Central memory CD4-positive, alpha-beta T cell (primary cell): ENCODE measurements around the gene ATCAY.
"Not testable (repeated sequence)": the region's sequence is repeated elsewhere in the genome, so short reads cannot be mapped to it uniquely, and the experiment has no call there.

Experiments
- DNase-seq: peaks from one replicate; pipeline ENCODE4 v3.0.0; 2022

The ATCAY gene

DNA sequence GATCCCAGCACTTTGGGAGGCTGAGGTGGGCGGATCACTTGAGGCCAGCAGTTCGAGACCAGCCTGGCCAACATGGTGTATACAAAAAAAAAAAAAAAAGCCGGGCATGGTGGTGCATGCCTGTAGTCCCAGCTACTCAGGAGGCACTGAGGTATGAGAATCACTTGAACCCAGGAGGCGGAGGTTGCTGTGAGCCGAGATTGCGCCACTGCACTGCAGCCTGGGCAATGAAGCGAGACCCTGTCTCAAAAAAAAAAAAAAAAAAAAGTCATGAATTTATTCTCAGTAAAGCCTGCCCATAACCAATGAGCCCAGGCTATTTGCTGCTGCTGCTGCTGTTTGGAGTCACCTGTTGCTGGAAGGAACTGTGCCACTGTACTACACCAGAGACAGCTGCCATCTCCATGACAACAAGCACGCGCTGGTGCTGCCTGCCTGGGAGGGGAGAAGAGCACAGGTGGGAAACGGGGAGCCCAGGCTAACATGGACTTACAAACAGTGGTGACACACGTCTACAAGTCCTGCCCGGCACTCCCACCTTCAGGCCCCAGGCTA lies 23.0 kb upstream of the ATCAY start:
- DNase-seq: no peak

- no peak for DNase-seq
Measured at GRCh38 chr19:3860499-3860898, 20.0 kb upstream of the ATCAY start.

DNA sequence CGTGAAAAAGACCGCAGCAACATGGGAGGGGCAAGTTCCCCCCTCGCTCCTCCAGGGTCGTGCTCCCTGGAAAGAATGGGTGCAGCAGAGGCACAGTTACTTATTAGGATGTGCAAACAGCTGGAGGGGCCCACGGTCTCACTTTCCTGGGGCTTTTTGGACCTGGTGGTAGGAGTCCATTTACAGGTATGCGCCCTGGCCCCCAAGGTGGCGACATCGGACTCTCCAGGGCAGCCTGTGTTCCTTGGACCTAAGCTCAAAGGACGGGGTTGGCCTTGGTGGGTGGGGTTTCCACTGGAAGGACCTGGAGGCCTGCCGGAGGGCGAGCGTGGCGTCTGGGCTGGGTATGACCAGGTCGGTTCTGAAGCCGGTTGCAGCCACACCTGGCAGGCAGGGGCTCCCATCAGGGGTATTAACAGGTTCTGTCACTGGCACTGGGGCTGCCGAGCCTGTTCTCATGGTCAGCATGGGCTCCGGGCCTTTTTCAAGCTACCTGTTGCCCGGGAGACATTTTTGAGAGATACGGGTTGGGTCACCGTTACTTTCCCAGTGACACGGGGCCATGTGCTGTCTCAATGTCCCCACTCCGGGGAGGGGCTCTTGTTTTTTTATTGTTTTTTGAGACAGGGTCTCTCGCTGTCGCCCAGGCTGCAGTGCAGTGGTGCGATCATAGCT lies 17.5 kb upstream of the ATCAY start:
- DNase-seq: no peak

DNA sequence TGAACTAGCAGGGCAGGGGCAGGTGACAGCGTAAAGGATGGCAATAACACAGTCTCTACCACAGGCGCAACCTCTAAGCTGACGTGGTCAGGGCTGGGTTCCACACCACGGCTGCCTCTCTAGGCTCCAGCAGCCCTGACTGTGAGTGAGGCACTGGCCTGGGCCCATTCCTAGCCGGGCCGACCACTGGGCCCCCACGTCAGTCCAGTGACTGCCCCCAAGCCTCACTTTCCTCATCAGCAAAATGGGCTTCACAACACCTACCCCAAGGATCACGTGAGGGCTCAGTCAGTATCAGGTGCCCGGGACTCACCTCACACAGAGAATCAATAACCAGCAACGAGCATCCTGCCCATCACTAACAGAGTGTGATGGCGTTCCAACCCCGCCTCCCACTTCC lies 16.8 kb upstream of the ATCAY start:
- no peak for DNase-seq

DNA sequence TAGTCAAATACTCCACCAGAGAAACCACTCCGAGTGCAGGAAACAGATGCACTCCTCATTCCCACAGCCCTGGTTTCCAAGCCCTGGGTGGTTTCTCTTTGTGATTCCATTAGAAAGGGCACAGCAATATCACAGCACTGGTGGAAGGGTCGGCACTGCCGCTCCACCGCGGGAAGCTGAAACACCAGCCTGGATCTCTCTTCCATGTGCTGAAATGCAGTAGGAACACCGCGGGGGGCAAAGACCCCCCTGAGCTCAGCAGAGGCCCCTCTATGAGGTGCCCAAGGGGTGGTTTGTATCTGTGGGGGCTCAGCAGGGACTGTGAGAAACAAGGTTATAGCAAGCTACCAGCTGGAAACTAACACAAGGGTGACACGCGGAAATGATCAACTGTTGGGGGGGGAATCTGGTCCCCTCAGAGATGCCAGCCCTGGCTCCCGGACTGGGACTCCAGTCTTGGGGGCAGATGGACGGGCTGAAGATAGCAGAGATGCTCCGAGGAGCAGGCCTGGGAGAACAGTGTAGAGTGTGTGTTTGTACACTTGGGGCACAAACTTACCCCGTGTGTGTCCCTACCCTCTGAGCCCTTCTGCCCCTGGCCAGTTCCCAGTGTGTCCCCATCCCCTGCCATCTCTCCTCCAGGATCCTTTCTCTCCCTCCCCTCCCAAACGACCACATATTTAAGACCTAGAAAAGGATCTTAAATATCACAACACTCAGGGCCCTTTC lies 13.4 kb upstream of the ATCAY start:
- no peak for DNase-seq

- no peak for DNase-seq
Measured at GRCh38 chr19:3867971-3868769, 12.3 kb upstream of the ATCAY start.

- DNase-seq: peak; percentile 4
Measured at GRCh38 chr19:3868770-3869456, 11.6 kb upstream of the ATCAY start, which contains the start of gene ZFR2. Gene ZFR2, minus strand, starts transcription at chr19:3869038. Its CDS starts 21 bp downstream, at chr19:3869017.

- DNase-seq: no peak
Measured at GRCh38 chr19:3873151-3873550, 7.3 kb upstream of the ATCAY start.

DNA sequence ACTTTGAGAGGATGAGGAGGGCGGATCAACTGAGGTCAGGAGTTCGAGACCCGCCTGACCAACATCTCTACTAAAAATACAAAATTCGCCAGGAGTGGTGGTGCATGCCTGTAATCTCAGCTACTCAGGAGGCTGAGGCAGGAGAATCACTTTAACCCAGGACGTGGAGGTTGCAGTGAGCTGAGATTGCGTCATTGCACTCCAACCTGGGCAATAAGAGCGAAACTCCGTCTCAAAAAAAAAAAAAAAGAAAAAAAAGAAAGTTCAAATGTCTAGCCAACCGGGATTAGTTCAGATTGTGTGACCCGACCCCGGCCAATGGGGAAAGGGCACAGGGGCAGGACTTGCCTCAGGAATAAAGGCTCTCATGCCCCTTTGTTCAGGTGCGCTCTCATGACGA lies 5.8 kb upstream of the ATCAY start:
- DNase-seq: not testable (repeated sequence)

GRCh38 chr19:3879656-3880055 lies 829 bp upstream of the ATCAY start:
- no peak for DNase-seq

DNA sequence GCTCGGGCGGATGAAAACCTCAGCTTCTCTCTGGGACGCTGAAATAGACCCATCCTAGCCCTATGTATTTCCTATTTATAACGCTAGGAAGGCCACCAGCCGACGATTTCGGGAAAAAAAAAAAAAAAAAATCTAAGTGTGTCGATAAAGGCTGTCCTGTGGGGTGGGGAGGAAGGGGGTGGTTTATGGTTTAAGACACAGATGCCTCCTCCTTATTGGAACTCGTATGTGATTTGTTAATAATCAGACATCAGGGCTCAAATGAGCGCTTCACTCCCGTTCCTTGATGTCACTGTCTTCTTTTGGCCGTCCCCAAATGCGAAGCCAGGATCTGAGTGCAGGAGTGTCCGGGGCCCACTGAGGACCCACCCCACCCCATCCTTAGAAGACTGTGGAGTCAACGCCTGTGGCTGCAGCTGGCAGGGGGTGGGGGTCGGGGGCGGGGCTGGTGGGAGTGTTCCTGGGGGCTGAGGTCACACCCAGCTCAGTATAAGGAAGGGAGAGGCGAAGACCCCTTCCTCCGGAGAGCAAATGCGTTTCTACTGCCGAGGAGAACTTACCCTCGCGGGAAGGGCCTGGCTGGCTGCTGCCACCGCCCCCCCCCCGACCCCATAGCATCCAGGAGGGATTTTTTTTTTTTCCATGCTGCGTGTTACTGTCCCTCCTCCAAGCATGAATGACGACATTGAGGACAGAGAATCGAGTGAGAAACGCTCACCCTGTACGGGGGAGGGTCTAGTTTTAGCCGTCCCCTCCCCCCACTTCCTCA lies 971 bp downstream of the ATCAY start:
- DNase-seq: no peak

GRCh38 chr19:3882041-3882384 lies 1.5 kb downstream of the ATCAY start:
- no peak for DNase-seq

DNA sequence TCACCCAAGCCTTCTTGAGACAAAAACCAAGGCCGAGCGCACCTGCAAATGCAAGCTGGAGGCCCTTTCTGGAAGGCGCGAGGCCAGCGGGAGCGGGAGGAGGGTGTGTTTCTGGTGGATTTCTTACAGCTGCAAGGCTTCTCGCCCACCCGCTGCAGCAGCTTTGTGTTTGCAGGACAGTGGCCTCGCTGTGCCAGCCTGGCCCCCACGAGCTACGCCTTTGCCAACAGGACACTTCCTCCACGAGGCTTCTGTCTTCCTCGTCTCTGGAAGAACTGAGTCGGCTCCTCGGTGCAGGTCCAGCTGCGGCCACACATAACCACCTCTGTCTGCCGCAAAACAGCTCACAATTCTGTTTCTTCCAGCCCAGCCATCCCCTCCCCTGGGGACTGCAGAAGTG lies 10.1 kb downstream of the ATCAY start:
- no peak for DNase-seq

DNA sequence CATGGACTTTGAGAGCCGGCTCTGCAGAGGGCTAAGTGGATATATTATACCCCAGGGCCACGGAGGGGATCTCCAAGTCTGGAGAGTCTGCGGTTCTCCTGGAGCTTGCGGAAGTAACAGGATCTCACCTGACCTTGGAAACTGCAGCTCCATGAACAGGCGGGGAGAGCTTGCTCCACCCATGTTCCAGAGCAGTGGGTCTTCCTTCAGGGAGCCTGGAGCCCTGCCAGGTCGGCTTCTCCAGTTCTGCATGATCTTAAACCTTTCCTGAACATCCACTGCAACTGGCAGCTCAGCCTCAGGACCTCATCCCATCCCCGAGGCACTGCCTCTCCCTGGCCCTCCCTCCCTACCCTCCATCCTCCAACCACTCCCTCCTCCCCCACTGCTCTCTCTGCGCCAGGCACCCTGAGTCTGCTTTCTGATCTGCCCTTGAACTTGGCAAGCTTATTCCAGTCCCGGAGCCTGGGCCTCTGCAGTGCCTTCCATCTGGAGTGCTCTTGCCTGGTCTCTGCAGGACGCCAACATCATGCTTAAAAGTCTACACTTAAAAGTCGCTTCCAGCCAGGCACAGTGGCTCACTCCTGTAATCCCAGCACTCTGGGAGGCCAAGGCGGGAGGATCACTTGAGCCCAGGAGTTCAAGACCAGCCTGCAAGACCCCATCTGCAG lies 13.2 kb downstream of the ATCAY start:
- no peak for DNase-seq

GRCh38 chr19:3894959-3895358 lies 14.5 kb downstream of the ATCAY start:
- not testable (repeated sequence) for DNase-seq

DNA sequence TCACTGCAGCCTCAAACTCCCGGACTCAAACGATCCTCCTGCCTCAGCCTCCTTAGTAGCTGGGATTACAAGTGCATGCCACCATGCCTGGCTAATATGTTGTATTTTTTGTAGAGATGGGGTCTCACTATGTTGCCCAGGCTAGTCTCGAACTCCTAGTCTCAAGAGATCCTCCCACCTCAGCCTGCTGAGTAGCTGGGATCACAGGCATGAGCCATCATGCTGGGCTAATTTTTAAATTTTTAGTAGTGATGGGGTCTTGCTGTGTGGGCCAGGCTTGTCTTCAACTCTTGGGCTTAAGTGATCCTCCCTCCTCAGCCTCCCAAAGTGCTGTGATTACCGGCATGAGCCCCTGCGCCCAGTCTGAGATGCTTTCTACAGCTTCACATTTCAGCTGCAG lies 15.3 kb downstream of the ATCAY start:
- DNase-seq: no peak

DNA sequence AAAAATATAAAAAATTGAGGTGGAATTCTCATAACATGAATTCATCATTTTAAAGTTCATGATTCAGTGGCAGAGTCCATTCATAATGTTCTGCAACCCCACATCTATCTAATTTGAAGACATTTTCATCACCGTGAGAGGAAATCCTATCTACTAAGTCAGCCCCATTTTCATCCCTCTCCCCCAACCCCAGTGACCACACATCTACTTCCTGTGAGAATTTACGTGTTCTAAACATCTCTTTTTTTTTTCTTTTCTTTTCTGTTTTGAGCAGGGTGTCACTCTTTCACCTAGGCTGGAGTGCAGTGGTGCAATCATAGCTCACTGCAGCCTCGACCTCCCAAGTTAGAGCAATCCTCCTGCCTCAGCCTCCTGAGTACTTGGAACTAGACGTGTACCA lies 17.5 kb downstream of the ATCAY start:
- DNase-seq: no peak

DNA sequence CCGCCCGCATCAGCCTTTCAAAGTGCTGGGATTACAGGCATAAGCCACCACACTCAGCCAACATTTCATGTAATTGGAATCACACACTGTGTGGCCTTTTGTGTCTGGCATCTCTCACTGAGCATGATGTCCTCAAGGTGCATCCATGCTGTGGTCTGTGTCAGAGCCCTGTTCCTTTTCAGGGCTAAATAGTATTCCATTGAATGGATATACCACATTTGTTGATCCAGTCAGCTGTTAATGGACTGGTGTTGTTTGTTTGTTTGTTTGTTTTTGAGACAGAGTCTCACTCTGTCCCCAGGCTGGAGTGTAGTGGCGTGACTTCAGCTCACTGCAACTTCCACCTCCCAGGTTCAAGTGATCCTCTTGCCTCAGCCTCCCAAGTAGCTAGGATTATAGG lies 17.9 kb downstream of the ATCAY start:
- no peak for DNase-seq

GRCh38 chr19:3899531-3900294 lies 19.2 kb downstream of the ATCAY start:
- no peak for DNase-seq

DNA sequence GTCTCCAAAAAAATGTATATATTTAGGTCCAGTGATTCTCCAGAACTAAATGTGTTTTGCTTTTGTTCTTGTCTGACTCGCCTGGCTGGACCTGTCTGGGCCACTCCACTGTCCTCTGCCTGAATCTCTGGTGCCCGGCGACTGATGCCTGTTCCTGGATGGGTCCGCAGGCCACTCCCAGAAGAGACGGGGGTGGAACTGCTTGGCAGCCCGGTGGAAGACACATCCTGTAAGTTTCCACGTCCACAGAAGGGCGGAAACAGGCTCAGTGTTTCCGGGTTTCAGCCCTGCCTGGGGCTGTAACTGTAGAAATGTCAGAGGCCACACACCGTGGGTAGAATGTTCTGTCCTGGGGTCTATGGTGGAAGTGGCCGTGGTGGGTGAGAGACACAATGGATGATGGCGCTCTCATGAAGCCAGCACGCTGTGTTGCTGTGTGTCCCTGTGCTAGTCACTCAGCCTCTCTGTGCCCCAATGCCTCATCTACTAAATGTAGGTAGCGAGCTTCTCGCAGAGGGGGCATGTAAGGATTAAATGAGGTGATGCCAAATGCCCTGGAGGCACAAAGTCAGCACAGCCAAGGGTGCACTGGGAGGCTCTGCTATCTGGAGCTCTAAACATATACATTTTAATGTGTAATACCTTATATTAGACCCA lies 22.0 kb downstream of the ATCAY start:
- no peak for DNase-seq
